HG03378 (cell line): ENCODE data around the gene ANXA8L1.
"Not testable (repeated sequence)": the region's sequence is repeated elsewhere in the genome, so short reads cannot be mapped to it uniquely, and the experiment has no call there.

ENCODE experiments used
- ATAC-seq: cut with Tn5 transposase; IDR thresholded peaks from one replicate; pipeline ENCODE4 v1.9.1; 2021; ENCODE audit warnings: mild to moderate bottlenecking, moderate library complexity; ENCODE audit not compliant: unreplicated experiment

Gene ANXA8L1, protein sequence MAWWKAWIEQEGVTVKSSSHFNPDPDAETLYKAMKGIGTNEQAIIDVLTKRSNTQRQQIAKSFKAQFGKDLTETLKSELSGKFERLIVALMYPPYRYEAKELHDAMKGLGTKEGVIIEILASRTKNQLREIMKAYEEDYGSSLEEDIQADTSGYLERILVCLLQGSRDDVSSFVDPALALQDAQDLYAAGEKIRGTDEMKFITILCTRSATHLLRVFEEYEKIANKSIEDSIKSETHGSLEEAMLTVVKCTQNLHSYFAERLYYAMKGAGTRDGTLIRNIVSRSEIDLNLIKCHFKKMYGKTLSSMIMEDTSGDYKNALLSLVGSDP

DNA sequence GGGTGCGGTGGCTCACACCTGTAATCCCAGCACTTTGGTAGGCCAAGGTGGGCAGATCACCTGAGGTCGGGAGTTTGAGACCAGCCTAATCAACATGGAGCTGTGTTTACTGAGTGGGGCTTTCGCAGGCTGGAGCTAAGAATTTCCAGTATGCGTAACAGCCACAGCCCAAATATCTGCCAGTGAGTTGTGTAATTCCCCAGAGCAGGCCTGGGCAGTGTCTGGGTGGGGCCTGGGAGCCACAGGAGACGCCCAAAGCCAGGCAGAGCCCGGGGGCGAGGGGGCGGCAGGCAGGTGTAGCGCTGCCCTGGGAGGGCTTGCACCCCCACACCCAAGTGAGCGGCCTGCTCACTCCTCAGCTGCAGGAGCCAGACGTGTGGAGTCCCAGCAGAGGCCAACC is at the start of gene ANXA8L1:
Gene ANXA8L1, plus strand, starts transcription at position 371 of the 400 bp plus-strand sequence. CDS start 76 bp downstream, outside the sequence.
- ATAC-seq = not testable (repeated sequence)

DNA sequence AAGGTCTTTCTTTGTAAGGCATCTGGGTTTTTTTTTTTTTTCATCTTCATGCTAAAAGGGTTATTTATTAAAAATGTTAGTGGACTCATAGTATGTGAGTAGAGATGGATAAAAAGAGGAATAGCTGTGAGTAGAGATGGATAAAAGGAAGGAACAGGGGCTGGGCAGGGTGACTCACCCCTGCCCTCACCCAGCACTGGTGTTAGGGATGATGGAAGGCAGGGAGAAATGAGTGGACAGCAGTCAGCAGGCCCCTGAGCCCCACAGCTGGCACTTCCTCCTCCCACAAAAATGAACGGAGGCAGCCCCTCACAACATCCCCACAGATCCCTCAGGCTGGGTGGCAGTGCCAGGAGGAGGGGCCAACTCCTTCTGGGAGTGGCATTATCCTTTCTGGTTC is 49.5 kb upstream of the ANXA8L1 start:
- no peak for ATAC-seq

DNA sequence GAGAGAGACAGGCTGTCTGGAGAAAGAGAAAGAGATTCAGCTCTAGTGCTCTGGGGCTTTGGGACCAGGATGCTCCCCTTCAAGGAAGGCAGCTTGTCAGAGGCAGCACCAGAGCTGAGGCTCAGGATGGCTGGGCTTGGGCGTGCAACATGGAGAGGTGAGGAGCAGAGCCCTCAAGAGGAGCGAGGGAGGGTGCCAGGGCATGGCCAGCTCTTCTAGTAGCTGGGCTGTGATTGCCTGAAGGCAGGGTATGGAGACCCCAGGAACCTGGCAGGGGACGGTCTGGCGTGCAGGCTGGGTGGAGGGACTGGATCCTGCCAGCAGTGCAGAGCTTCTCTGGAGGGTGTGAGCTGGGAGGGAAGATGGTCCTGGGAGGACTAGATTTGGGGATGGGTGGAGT is 48.6 kb upstream of the ANXA8L1 start:
- ATAC-seq = no peak

DNA sequence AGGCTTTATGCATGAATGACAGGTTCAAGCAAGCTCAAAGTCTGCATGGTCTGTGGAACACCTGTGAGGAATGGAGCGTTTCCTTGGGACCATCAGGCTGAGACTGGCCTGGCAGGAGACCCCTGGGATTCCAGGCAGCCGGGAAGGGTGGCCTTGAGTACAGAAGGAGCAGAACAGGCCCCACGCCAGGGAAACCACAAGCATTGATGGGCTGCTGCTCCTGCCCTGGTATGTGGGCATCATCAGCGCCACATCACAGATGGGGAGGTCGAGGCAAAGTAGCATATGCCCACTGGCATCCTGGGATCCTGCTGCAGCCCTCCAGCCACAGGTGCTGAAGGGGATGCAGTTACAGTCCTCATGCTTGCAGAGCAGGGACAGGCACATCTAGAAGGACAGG is 47.9 kb upstream of the ANXA8L1 start:
- no peak for ATAC-seq

DNA sequence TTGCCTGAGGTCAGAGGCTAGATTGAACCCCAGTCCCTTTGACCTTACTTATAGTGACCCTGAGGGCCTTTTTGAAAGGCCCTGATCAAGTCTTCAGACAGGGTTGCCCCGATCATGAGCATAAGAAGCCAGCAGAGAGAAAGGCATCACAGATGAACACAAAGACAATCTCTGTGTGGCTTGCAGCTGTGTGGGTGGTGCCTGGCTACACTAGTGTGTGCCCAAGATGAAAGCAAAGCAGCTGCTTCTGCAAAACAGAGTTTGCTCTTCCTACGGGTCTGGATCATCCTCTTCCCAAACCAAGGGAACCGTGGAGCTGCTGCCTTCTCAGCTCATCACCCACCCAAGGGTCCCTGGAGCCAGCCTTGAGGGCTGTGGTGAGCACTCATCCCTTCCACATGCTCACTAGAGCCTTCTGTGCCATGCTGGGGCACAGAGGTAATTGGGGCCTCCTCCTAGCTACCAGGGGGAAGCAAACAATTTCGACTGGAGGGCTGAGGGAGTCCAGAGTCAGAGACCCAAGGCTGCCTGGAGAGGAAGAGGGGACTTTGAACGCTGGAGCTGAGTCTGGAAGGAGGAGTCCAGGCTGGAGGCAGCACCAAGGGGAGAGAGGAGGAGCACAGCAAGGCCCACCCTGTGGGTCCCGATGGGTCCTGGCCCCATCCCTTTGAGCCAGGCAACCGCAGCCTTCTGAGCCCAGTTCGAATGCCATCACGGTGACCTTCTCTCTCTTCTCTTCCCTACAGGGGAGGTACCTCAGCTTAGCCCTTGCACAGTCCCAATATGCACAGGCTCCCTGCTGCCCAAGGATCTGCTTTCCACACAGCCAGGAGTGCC is 46.5 kb upstream of the ANXA8L1 start:
- ATAC-seq = no peak

DNA sequence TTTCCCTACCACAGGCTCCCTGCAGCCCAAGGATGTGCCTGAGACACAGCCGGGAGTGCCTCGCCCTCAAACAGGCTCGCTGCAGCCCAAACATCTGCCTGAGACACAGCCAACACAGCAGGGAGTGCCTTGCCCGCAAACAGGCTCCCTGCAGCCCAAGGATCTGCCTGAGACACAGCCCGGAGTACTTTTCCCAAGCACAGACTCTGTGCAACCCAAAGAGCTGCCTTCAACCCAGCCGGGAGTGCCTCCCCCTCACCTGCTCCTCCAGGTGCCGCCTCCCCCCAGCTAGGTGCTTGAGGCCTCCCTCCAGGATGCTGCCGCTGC is 45.9 kb upstream of the ANXA8L1 start:
- no peak for ATAC-seq

DNA sequence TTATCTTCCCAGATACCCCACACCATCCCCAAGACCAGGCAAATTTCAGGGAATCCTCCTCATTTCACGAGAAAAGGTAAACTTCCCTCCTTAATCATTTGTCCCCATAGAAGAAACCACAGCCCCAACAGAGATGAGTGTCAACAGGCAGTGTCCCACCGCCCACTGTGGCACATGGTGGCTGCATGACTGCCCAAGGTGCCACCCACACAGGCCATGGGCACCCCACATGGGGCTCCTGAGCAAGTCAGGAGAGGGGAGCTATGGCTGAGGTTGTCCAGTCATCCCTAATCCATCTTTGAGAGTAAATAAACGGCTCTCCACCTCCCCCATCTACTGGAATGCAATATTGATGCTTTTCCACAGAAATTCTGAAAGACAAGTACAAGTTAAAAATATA is 44.7 kb upstream of the ANXA8L1 start:
- ATAC-seq = no peak

DNA sequence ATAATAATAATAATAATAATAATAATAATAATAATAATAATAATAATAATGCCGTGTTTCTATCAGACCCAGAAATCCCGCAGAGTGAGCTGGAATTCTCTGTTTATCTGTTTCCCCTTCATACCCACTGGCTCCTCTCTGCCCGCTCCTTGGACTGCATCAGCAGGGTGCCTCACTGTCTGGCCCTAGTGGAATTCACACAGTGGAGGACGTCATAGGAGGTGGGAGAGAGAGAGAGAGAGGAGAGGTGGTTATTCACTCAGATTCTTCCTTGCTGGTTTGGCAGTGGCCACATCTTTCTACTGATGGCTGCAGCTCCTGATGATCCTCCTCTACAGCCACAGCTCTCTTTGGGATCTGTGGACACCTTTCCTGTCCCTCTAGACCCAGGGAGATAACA is 10.1 kb upstream of the ANXA8L1 start:
- not testable (repeated sequence) for ATAC-seq

DNA sequence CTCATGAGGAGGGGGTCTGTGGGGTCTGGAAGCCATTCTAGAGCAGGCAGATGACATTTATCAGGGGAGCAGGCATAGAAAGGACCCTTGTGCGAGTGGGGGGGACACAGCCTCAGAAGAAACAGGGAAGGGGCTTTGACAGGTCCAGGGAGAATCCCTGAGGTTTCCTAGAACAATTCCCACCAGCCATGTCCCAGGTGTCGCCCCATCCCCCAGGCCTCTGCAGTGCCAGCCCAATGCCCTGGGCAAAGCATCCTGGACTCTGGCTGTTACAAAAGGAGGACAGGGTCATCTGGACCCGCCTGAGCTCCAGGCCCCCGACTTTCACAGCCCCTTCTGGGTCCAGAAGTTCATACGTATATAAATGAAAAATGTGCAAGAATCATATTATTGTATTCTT is 8.4 kb upstream of the ANXA8L1 start:
- ATAC-seq = not testable (repeated sequence)

DNA sequence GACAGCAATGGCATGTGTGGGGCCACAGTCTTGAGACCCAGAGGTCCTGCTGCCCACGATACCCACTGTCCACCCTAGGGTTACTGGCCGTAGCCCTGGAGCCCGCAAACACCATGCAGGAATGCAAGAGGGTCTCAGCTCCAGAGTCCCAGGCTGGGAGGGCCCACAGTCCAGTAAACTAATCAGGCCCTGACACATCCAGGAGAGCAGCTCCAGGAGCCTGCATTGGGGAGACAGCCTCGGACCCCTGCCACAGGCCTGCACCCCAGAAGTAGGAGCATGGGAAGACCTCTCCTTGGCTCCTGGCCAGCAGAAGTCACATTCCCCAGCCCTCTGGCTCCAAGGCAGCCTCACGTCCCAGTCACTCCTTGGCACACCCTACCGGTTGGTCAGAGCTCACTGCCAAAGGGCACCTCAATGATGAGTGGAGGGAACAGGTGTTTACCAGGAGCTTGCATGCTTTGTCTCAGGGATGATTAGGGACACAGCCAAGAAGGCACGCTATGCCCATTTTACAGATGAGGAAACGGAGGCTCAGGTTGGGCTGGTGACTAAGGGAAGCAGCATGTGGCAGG is 7.8 kb upstream of the ANXA8L1 start:
- not testable (repeated sequence) for ATAC-seq

DNA sequence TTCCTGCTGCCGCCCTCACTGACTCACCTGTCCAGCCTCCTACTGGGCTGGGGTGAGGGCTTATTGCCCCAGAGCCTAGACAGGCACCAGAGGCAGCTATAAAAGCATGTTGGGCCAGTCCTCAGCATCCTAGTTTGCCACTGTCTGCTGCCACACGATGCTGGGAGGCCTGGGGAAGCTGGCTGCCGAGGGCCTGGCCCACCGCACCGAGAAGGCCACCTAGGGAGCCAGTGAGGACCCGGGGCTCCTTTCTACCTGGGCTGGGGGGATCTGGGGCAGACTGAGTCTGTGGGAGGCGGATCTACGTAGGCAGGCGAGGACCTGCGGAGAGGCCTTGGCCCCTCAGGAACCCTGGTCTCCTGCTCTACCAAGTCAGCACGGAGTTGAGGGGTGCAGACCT is 6.6 kb upstream of the ANXA8L1 start:
- not testable (repeated sequence) for ATAC-seq

DNA sequence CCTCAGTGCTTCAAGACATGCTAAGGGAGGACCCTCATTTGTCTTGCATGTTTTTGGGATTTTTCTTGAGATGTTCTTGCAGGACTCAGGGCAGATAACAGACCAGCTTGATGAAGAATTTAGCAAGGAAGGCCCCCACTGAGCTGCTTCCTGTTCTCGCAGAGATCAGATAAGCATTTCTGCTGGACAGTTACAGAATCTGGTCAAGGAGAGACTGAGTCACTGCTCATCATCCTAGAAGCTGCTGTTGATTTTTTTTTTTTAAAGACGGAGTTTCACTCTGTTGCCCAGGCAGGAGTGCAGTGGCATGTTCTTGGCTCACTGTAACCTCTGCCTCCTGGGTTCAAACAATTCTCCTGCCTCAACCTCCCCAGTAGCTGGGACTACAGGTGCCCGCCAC is 1.2 kb upstream of the ANXA8L1 start:
- not testable (repeated sequence) for ATAC-seq

DNA sequence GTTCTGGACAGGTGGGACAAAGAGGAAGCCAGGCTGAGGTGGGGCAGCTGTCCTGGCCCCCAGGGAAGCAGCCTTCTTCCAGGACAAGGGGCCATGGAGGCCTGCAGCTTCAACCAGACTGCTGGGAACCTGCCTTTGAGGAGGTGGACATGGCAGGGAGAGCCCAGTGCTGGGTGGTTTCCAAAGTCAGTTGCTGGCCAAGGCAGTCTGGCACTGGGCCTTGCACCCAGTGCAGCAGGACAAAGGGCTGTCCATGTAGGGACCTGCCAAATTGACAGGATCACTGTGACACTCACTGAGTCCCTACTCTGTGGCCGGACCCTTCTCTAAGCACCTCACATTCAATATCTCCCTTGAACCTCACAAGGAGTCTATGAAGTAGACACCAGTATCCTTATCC is 1.4 kb downstream of the ANXA8L1 start:
- ATAC-seq = not testable (repeated sequence)

DNA sequence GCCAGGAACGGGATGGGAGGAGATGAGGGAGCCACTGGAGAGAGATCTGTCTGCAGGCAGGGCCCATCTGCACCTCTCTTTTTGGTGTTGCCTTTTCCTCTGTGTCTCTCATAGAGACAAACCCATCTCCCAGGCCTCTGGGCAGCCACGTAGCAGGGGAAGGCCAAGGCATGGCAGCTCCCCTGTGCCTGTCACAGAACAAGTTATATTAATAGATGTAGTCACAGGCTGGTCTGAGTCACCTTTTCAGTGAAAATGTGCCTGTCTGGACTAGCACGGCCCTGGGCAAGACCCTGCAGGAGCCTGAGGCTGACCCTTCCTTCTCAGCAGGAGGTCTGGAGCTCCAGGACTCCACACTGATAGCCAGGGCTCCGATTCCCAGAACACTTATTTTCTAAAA is 2.1 kb downstream of the ANXA8L1 start:
- not testable (repeated sequence) for ATAC-seq

DNA sequence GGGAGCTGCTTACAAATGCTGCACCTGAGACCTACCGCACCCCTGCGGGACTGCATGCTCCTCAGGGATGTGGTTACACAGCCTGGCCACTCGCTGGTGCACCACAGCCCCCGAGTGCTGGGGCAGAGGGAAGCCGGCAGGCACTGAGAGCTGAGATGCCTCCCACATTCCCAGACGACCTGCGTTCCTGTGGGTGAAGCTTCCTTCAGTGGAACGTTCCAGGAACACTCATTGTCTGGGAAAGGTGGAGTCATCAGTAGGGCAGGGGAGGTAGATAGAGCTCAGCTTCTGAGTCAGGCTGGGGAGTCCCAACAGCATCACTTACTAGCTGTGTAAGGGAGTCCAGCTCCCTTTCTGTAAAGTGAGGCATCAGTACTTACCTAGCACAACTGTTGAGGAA is 2.5 kb downstream of the ANXA8L1 start:
- not testable (repeated sequence) for ATAC-seq

DNA sequence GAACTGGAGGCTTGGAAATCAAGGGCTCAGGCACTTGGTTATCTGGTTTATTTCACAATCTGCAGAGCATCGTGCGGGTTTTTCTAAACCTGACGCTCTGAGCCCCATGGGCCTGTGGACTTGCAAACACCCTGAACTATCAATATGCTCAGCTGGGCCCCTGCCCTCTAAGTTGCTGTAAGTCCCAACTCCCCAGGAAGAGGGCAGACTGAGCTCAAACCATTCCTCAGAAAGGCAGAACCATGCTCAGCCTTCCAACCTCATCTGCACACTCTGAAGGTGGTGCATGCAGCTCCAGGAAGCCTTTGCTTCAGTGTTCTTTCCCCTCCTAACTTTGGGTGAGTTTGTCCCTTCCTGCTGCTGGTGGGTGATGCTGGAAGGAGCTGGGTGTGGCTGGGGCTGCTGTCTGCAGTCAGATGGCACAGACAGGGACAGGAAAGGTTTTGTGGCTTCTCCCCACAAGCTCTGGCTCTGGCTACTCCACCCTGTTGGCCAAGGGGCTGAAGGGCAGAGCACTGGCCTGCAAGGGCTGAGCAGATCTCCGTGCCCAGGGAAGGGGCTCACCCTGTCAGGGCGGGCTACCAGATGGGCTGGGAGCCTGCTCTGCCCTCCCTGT is 3.8 kb downstream of the ANXA8L1 start:
- not testable (repeated sequence) for ATAC-seq

DNA sequence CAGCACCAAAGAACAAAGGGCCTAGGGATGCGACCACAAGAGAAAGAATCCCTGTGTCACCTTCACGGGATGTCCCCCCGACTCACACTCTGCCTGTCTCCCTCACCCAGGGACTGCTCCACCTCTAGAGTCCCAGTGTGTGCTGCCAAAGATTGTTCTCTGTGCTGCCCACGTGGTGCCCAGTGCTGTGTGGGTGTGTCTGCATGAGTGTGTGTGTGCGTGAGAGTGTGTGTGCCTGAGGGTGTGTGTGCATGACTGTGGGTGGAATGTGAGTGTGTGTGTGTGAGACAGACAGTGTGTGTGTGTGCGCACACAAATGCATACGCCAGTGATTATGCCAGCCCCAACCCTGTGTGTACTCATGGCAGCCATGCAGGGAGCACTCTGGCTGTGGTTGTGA is 10.3 kb downstream of the ANXA8L1 start:
- ATAC-seq = not testable (repeated sequence)

DNA sequence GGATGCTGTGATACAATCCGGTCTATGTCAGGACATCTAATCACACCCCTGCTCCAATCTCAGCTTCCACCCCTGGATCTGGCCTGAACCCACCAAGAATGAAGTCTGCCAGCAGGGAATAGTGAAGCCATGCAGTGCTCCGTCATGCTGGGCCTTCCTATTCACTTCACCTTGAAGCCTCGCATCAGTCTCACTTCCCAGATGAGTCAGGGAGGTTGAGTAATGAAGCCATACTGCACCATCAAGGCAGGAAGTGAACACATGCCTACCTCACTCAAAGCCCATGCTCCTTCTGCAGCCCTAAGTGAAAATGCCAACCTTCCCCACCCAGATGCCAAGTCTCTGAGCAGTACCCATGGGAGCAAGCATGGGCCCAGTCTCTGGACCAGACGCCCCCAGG is 11.1 kb downstream of the ANXA8L1 start:
- peak; percentile 55 for ATAC-seq

DNA sequence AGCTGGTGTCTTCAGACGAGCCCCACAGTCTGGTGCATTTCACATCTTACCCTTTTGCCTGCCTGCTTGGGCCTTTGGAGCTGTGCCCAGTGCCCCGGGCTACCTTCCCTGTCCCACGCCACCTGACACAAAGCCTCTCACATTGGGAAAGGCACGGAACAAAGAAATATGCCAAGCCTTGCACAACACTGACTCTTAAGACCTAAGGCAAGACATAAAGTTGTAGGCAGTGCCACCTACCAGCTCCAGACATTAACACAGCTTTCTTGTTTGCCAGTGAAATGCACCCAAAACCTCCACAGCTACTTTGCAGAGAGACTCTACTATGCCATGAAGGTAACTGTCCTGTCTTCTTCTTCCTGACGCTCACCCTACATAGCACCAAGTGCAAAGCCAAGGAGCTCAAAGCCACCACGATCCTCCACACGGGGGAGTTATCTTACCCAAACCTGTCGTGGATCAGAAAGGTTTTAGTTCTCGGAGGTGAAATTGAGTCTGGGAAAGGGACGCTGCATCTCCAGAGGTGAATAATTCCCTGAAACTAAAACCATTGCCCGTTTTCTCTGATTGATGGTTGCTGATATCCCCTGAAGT is 11.8 kb downstream of the ANXA8L1 start:
- not testable (repeated sequence) for ATAC-seq

DNA sequence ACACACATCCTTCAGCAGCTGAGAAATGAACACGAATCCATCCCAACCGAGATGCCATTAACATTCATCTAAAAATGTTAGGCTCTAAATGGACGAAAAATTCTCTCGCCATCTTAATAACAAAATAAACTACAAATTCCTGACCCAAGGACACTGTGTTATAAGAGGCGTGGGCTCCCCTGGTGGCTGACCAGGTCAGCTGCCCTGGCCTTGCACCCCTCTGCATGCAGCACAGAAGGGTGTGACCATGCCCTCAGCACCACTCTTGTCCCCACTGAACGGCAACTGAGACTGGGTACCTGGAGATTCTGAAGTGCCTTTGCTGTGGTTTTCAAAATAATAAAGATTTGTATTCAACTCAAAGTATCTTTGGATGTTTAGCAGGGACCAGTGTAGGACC is 15.8 kb downstream of the ANXA8L1 start:
- not testable (repeated sequence) for ATAC-seq
